HEK293 (cell line): ENCODE results near the gene KITLG.

Experiments used
- FEZF1 ChIP-seq: fragments of 450-650 bp; formaldehyde crosslinking; IDR thresholded peaks from 2 replicates; pipeline ENCODE4 v1.5.1; 2016; ENCODE audit warnings: missing biosample characterization, missing genetic modification characterization
- GLIS1 ChIP-seq: fragments of 450-650 bp; formaldehyde crosslinking; IDR thresholded peaks from 2 replicates; pipeline ENCODE4 v1.5.1; 2016; ENCODE audit warnings: missing biosample characterization, missing genetic modification characterization
- OVOL3 ChIP-seq: fragments of 450-650 bp; formaldehyde crosslinking; IDR thresholded peaks from 2 replicates; pipeline ENCODE4 v1.5.1; 2016; ENCODE audit warnings: missing biosample characterization, missing genetic modification characterization
- RBAK ChIP-seq: fragments of 450-650 bp; formaldehyde crosslinking; IDR thresholded peaks from 2 replicates; pipeline ENCODE4 v1.5.1; 2016; ENCODE audit warnings: missing biosample characterization, missing genetic modification characterization
- SP7 ChIP-seq: fragments of 450-650 bp; formaldehyde crosslinking; IDR thresholded peaks from 2 replicates; pipeline ENCODE4 v1.5.1; 2016; ENCODE audit warnings: missing biosample characterization, missing genetic modification characterization
- TCF7L2 ChIP-seq: IDR thresholded peaks from 2 replicates; pipeline ENCODE4 v1.6.1; 2011; ENCODE audit warnings: low read depth, mild to moderate bottlenecking, inconsistent platforms, low read length, moderate library complexity, borderline replicate concordance
- YY2 ChIP-seq: fragments of 450-650 bp; formaldehyde crosslinking; IDR thresholded peaks from 2 replicates; pipeline ENCODE4 v1.5.1; 2016; ENCODE audit warnings: missing biosample characterization, missing genetic modification characterization
- ZBTB8A ChIP-seq: fragments of 450-650 bp; formaldehyde crosslinking; IDR thresholded peaks from 2 replicates; pipeline ENCODE4 v1.5.1; 2016; ENCODE audit warnings: missing biosample characterization, missing genetic modification characterization
- ZFP69B ChIP-seq: fragments of 450-650 bp; formaldehyde crosslinking; IDR thresholded peaks from 2 replicates; pipeline ENCODE4 v1.5.1; 2016; ENCODE audit warnings: missing biosample characterization, missing genetic modification characterization
- ZNF2 ChIP-seq: fragments of 450-650 bp; formaldehyde crosslinking; IDR thresholded peaks from 2 replicates; pipeline ENCODE4 v1.5.1; 2016; ENCODE audit warnings: missing biosample characterization, missing genetic modification characterization
- ZNF366 ChIP-seq: fragments of 450-650 bp; formaldehyde crosslinking; conservative IDR thresholded peaks from 2 replicates; pipeline ENCODE4 v1.5.1; 2016; ENCODE audit warnings: missing biosample characterization, missing genetic modification characterization
- ZNF404 ChIP-seq: fragments of 450-650 bp; formaldehyde crosslinking; IDR thresholded peaks from 2 replicates; pipeline ENCODE4 v1.5.1; 2017; ENCODE audit warnings: missing biosample characterization, missing genetic modification characterization
- ZNF426 ChIP-seq: fragments of 450-650 bp; formaldehyde crosslinking; IDR thresholded peaks from 2 replicates; pipeline ENCODE4 v1.5.1; 2017; ENCODE audit warnings: missing biosample characterization, missing genetic modification characterization, mild to moderate bottlenecking, inconsistent platforms, moderate library complexity
- ZNF48 ChIP-seq: fragments of 450-650 bp; formaldehyde crosslinking; IDR thresholded peaks from 2 replicates; pipeline ENCODE4 v1.5.1; 2016; ENCODE audit warnings: missing biosample characterization, missing genetic modification characterization
- ZNF510 ChIP-seq: fragments of 450-650 bp; formaldehyde crosslinking; IDR thresholded peaks from 2 replicates; pipeline ENCODE4 v1.5.1; 2018; ENCODE audit warnings: mild to moderate bottlenecking, missing genetic modification characterization, missing biosample characterization; ENCODE audit not compliant: insufficient replicate concordance
- ZNF555 ChIP-seq: fragments of 450-650 bp; formaldehyde crosslinking; conservative IDR thresholded peaks from 2 replicates; pipeline ENCODE4 v1.5.1; 2017; ENCODE audit warnings: missing biosample characterization, mild to moderate bottlenecking, missing genetic modification characterization, inconsistent platforms
- ZNF560 ChIP-seq: fragments of 450-650 bp; formaldehyde crosslinking; IDR thresholded peaks from 2 replicates; pipeline ENCODE4 v1.5.1; 2017; ENCODE audit warnings: missing biosample characterization, missing genetic modification characterization, borderline replicate concordance
- ZNF561 ChIP-seq: fragments of 450-650 bp; IDR thresholded peaks from 2 replicates; pipeline ENCODE4 v1.5.1; 2018; ENCODE audit warnings: missing biosample characterization, missing genetic modification characterization, borderline replicate concordance
- ZNF629 ChIP-seq: fragments of 450-650 bp; formaldehyde crosslinking; IDR thresholded peaks from 2 replicates; pipeline ENCODE4 v1.5.1; 2017; ENCODE audit warnings: missing biosample characterization, missing genetic modification characterization
- ZNF670 ChIP-seq: fragments of 450-650 bp; formaldehyde crosslinking; IDR thresholded peaks from 2 replicates; pipeline ENCODE4 v1.5.1; 2016; ENCODE audit warnings: missing biosample characterization, missing genetic modification characterization, low read depth
- ZNF830 ChIP-seq: fragments of 450-650 bp; IDR thresholded peaks from 2 replicates; pipeline ENCODE4 v1.5.0; 2018; ENCODE audit warnings: missing biosample characterization, missing genetic modification characterization, low read depth, mild to moderate bottlenecking, moderate library complexity
- ZSCAN30 ChIP-seq: fragments of 450-650 bp; IDR thresholded peaks from 2 replicates; pipeline ENCODE4 v1.5.1; 2018; ENCODE audit warnings: missing biosample characterization, mild to moderate bottlenecking, missing genetic modification characterization, moderate library complexity
- TF ChIP-seq, protein P1 (sequence below): fragments of 450-650 bp; formaldehyde crosslinking; IDR thresholded peaks from 2 replicates; pipeline ENCODE4 v1.5.1; 2016; ENCODE audit warnings: missing biosample characterization, missing genetic modification characterization
- TF ChIP-seq, protein P2 (sequence below): fragments of 450-650 bp; IDR thresholded peaks from 2 replicates; pipeline ENCODE4 v1.5.1; 2018; ENCODE audit warnings: missing biosample characterization, mild to moderate bottlenecking, missing genetic modification characterization
- TF ChIP-seq, protein P3 (sequence below): fragments of 450-650 bp; formaldehyde crosslinking; IDR thresholded peaks from 2 replicates; pipeline ENCODE4 v1.5.1; 2016; ENCODE audit warnings: missing biosample characterization, missing genetic modification characterization
- TF ChIP-seq, protein P4 (sequence below): fragments of 450-650 bp; formaldehyde crosslinking; IDR thresholded peaks from 2 replicates; pipeline ENCODE4 v1.5.0; 2017; ENCODE audit warnings: missing biosample characterization, missing genetic modification characterization, borderline replicate concordance
- TF ChIP-seq, protein P5 (sequence below): fragments of 450-650 bp; formaldehyde crosslinking; IDR thresholded peaks from 2 replicates; pipeline ENCODE4 v1.5.1; 2016; ENCODE audit warnings: missing biosample characterization, missing genetic modification characterization, low read depth
- TF ChIP-seq, protein P6 (sequence below): fragments of 450-650 bp; formaldehyde crosslinking; IDR thresholded peaks from 2 replicates; pipeline ENCODE4 v1.5.1; 2016; ENCODE audit warnings: missing biosample characterization, missing genetic modification characterization

The KITLG gene

DNA sequence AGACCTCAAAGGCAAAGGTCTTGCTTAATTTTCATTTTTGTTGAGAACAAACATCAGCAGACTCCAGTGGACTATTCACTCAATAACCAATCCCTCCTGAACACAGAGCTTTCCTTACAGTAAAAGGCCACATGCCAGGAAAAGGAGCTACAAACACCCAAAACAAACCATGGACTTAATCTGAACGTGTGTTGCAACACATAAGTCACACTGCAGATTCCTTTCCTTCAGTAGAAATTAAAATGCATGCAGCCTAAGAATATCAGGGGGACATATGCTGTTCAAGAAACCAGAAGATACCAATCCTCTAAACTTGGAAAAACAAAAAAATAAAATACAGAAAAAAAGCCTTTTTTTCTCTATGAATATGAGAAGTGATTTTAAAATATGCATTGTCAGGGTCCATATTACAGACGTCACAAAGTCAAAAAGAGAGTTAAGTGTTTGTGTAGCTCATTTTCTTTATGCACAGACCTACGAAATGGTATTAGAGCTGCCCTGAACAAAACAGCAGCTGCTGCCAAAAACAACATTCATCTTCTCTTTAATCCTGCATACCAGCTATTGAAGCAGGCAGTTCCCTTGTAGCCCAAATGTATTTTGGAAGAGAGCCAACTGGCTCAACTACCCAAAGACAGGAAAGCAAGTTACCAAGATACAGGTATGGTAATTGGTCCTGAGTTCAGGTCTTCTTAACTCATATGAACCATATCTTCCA is 26.2 kb downstream of the KITLG start (continued):
- TF ChIP-seq ZBTB8A (tag by site-specific recombination) (peak; percentile 71), ZNF366 (tag by site-specific recombination) (peak; percentile 73), ZNF560 (no peak), ZNF830 (no peak), ZNF404 (no peak), RBAK (tag by site-specific recombination) (no peak), ZNF629 (tag by site-specific recombination) (peak; percentile 80), ZNF561 (tag by site-specific recombination) (peak; percentile 80), ZNF555 (tag by site-specific recombination) (no peak), YY2 (tag by site-specific recombination) (no peak), FEZF1 (tag by site-specific recombination) (peak; percentile 92), GLIS1 (tag by site-specific recombination) (no peak), ZSCAN30 (tag by site-specific recombination) (peak; percentile 84; the same call in 1 of the 2 replicates), ZNF2 (tag by site-specific recombination) (peak; percentile 32; the same call in 1 of the 2 replicates), OVOL3 (no peak), ZFP69B (tag by site-specific recombination) (no peak), ZNF48 (tag by site-specific recombination) (no peak), ZNF670 (tag by site-specific recombination) (no peak), ZNF510 (tag by site-specific recombination) (peak; percentile 30), TCF7L2 (peak; percentile 55; the same call in 1 of the 2 replicates), SP7 (peak; percentile 46; the same call in 1 of the 2 replicates), ZNF426 (tag by site-specific recombination) (no peak)
- TF ChIP-seq, protein P1, sequence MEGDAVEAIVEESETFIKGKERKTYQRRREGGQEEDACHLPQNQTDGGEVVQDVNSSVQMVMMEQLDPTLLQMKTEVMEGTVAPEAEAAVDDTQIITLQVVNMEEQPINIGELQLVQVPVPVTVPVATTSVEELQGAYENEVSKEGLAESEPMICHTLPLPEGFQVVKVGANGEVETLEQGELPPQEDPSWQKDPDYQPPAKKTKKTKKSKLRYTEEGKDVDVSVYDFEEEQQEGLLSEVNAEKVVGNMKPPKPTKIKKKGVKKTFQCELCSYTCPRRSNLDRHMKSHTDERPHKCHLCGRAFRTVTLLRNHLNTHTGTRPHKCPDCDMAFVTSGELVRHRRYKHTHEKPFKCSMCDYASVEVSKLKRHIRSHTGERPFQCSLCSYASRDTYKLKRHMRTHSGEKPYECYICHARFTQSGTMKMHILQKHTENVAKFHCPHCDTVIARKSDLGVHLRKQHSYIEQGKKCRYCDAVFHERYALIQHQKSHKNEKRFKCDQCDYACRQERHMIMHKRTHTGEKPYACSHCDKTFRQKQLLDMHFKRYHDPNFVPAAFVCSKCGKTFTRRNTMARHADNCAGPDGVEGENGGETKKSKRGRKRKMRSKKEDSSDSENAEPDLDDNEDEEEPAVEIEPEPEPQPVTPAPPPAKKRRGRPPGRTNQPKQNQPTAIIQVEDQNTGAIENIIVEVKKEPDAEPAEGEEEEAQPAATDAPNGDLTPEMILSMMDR (tag by site-specific recombination) = no peak
- TF ChIP-seq, protein P2, sequence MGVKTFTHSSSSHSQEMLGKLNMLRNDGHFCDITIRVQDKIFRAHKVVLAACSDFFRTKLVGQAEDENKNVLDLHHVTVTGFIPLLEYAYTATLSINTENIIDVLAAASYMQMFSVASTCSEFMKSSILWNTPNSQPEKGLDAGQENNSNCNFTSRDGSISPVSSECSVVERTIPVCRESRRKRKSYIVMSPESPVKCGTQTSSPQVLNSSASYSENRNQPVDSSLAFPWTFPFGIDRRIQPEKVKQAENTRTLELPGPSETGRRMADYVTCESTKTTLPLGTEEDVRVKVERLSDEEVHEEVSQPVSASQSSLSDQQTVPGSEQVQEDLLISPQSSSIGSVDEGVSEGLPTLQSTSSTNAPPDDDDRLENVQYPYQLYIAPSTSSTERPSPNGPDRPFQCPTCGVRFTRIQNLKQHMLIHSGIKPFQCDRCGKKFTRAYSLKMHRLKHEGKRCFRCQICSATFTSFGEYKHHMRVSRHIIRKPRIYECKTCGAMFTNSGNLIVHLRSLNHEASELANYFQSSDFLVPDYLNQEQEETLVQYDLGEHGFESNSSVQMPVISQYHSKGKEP (tag by site-specific recombination) = peak; percentile 90
- TF ChIP-seq, protein P3, sequence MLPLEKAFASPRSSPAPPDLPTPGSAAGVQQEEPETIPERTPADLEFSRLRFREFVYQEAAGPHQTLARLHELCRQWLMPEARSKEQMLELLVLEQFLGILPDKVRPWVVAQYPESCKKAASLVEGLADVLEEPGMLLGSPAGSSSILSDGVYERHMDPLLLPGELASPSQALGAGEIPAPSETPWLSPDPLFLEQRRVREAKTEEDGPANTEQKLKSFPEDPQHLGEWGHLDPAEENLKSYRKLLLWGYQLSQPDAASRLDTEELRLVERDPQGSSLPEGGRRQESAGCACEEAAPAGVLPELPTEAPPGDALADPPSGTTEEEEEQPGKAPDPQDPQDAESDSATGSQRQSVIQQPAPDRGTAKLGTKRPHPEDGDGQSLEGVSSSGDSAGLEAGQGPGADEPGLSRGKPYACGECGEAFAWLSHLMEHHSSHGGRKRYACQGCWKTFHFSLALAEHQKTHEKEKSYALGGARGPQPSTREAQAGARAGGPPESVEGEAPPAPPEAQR (tag by site-specific recombination) = no peak
- TF ChIP-seq, protein P4, sequence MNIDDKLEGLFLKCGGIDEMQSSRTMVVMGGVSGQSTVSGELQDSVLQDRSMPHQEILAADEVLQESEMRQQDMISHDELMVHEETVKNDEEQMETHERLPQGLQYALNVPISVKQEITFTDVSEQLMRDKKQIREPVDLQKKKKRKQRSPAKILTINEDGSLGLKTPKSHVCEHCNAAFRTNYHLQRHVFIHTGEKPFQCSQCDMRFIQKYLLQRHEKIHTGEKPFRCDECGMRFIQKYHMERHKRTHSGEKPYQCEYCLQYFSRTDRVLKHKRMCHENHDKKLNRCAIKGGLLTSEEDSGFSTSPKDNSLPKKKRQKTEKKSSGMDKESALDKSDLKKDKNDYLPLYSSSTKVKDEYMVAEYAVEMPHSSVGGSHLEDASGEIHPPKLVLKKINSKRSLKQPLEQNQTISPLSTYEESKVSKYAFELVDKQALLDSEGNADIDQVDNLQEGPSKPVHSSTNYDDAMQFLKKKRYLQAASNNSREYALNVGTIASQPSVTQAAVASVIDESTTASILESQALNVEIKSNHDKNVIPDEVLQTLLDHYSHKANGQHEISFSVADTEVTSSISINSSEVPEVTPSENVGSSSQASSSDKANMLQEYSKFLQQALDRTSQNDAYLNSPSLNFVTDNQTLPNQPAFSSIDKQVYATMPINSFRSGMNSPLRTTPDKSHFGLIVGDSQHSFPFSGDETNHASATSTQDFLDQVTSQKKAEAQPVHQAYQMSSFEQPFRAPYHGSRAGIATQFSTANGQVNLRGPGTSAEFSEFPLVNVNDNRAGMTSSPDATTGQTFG = no peak
- TF ChIP-seq, protein P5, sequence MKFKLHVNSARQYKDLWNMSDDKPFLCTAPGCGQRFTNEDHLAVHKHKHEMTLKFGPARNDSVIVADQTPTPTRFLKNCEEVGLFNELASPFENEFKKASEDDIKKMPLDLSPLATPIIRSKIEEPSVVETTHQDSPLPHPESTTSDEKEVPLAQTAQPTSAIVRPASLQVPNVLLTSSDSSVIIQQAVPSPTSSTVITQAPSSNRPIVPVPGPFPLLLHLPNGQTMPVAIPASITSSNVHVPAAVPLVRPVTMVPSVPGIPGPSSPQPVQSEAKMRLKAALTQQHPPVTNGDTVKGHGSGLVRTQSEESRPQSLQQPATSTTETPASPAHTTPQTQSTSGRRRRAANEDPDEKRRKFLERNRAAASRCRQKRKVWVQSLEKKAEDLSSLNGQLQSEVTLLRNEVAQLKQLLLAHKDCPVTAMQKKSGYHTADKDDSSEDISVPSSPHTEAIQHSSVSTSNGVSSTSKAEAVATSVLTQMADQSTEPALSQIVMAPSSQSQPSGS (tag by site-specific recombination) = no peak
- TF ChIP-seq, protein P6, sequence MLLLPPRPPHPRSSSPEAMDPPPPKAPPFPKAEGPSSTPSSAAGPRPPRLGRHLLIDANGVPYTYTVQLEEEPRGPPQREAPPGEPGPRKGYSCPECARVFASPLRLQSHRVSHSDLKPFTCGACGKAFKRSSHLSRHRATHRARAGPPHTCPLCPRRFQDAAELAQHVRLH (tag by site-specific recombination) = peak; percentile 51; the same call in 1 of the 2 replicates
